NCI-H187 treated with DMSO at 0.1 percent for 48 hours (cell line): ENCODE results near the gene ZFP82.

Experiments used
- DNase-seq: peaks from one replicate; lab custom pipeline; 2025; lab: John Stamatoyannopoulos, UW

The ZFP82 gene

GRCh38 chr19:36418287-36419001 is at the start of gene ZFP82:
ZFP82 (minus strand) TSS chr19:36418644; CDS start chr19:36409789, 8,855 bp downstream.
- no peak for DNase-seq

GRCh38 chr19:36460046-36460445 is 41.6 kb upstream of the ZFP82 start:
- no peak for DNase-seq

GRCh38 chr19:36456831-36457230 is 38.4 kb upstream of the ZFP82 start:
- no peak for DNase-seq

- DNase-seq: no peak
Observed at GRCh38 chr19:36449059-36449670, 30.7 kb upstream of the ZFP82 start.

- no peak for DNase-seq
Observed at GRCh38 chr19:36441339-36441738, 22.9 kb upstream of the ZFP82 start.

- no peak for DNase-seq
Observed at GRCh38 chr19:36436531-36436930, 18.1 kb upstream of the ZFP82 start.

GRCh38 chr19:36423925-36424324 is 5.5 kb upstream of the ZFP82 start:
- DNase-seq: no peak

GRCh38 chr19:36421749-36422481 is 3.5 kb upstream of the ZFP82 start:
- DNase-seq: no peak

GRCh38 chr19:36420961-36421748 is 2.7 kb upstream of the ZFP82 start:
- no peak for DNase-seq

- DNase-seq: no peak
Observed at GRCh38 chr19:36417752-36418286, 625 bp downstream of the ZFP82 start.

- DNase-seq: no peak
Observed at GRCh38 chr19:36409841-36410240, 8.6 kb downstream of the ZFP82 start.

- DNase-seq: no peak
Observed at GRCh38 chr19:36408101-36408500, 10.3 kb downstream of the ZFP82 start.

- no peak for DNase-seq
Observed at GRCh38 chr19:36404498-36404897, 13.9 kb downstream of the ZFP82 start.

- no peak for DNase-seq
Observed at GRCh38 chr19:36401475-36401874, 17.0 kb downstream of the ZFP82 start.

GRCh38 chr19:36398571-36398970 is 19.9 kb downstream of the ZFP82 start:
- DNase-seq: no peak

GRCh38 chr19:36392916-36393673 is 25.3 kb downstream of the ZFP82 start:
- no peak for DNase-seq

- DNase-seq: no peak
Observed at GRCh38 chr19:36379510-36379819, 39.0 kb downstream of the ZFP82 start.

GRCh38 chr19:36378625-36379509 is 39.6 kb downstream of the ZFP82 start, which contains the start of gene ZFP14:
ZFP14 (minus strand) TSS chr19:36379201; CDS start chr19:36367892, 11,309 bp downstream.
- DNase-seq: peak; percentile 81

GRCh38 chr19:36377541-36378178 is 40.8 kb downstream of the ZFP82 start:
- no peak for DNase-seq
